Epithelial cell of esophagus (primary cell): Measurements from ENCODE around the gene RAPGEF6.

Experiments used
- DNase-seq: peaks from one replicate; pipeline ENCODE4 v3.0.0; 2010; ENCODE audit warnings: low read depth
- H3K4me3 ChIP-seq: 2 replicates; pipeline ENCODE4 v1.5.1; 2011; ENCODE audit warnings: mild to moderate bottlenecking, low read length, control low read depth
- TF ChIP-seq, protein P1 (sequence below): IDR thresholded peaks from 2 replicates; pipeline ENCODE4 v1.5.1; 2011; ENCODE audit warnings: low read depth, mild to moderate bottlenecking, low read length, control low read depth, inconsistent platforms; ENCODE audit not compliant: insufficient read depth; ENCODE audit errors: missing control alignments

RAPGEF6 gene

DNA sequence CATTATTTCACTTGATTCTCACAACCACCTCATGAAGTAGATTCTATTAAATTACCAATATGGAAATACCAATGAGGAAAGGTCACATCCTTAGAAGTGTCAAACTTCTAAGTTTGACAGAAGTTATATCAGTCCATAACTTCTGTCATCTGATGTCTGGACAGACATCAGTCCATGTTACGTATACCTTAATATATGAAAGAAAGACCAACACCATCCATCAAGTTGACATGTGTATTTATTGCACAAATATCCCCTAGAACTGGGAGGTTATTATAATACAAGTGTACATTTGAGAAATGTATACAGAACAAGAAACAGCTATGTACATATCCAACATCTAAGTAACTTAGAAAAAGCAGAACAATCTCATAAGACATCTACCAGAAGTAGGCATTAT lies 6.5 kb upstream of the RAPGEF6 start:
- TF ChIP-seq, protein P1, sequence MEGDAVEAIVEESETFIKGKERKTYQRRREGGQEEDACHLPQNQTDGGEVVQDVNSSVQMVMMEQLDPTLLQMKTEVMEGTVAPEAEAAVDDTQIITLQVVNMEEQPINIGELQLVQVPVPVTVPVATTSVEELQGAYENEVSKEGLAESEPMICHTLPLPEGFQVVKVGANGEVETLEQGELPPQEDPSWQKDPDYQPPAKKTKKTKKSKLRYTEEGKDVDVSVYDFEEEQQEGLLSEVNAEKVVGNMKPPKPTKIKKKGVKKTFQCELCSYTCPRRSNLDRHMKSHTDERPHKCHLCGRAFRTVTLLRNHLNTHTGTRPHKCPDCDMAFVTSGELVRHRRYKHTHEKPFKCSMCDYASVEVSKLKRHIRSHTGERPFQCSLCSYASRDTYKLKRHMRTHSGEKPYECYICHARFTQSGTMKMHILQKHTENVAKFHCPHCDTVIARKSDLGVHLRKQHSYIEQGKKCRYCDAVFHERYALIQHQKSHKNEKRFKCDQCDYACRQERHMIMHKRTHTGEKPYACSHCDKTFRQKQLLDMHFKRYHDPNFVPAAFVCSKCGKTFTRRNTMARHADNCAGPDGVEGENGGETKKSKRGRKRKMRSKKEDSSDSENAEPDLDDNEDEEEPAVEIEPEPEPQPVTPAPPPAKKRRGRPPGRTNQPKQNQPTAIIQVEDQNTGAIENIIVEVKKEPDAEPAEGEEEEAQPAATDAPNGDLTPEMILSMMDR: no peak
- no peak overlapping the region for H3K4me3 ChIP-seq
- DNase-seq: no peak

GRCh38 chr5:131640043-131640856 lies 5.2 kb upstream of the RAPGEF6 start:
- H3K4me3 ChIP-seq: no peak overlapping the region
- TF ChIP-seq, protein P1: no peak
- peak; percentile 78 for DNase-seq

GRCh38 chr5:131639148-131639547 lies 4.1 kb upstream of the RAPGEF6 start:
- TF ChIP-seq, protein P1: no peak
- no peak overlapping the region for H3K4me3 ChIP-seq
- no peak for DNase-seq

DNA sequence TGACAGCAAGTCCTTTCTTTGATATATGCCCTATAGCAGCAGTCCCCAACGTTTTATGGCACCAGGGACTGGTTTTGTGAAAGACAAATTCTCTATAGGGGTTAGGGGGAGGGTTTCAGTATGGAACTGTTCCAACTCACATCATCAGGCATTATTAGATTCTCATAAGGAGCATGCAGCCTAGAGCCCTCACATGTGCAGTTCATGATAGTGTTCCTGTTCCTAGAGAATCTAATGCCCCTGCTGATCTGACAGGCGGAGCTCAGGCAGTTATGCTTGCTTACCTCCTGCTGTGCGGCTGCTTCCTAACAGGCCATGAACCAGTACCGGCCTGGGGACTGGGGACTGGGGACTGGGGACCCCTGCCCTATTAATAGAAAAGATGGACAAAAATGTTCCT lies 2.7 kb upstream of the RAPGEF6 start:
- TF ChIP-seq, protein P1: no peak
- no peak for DNase-seq
- H3K4me3 ChIP-seq: no peak overlapping the region

DNA sequence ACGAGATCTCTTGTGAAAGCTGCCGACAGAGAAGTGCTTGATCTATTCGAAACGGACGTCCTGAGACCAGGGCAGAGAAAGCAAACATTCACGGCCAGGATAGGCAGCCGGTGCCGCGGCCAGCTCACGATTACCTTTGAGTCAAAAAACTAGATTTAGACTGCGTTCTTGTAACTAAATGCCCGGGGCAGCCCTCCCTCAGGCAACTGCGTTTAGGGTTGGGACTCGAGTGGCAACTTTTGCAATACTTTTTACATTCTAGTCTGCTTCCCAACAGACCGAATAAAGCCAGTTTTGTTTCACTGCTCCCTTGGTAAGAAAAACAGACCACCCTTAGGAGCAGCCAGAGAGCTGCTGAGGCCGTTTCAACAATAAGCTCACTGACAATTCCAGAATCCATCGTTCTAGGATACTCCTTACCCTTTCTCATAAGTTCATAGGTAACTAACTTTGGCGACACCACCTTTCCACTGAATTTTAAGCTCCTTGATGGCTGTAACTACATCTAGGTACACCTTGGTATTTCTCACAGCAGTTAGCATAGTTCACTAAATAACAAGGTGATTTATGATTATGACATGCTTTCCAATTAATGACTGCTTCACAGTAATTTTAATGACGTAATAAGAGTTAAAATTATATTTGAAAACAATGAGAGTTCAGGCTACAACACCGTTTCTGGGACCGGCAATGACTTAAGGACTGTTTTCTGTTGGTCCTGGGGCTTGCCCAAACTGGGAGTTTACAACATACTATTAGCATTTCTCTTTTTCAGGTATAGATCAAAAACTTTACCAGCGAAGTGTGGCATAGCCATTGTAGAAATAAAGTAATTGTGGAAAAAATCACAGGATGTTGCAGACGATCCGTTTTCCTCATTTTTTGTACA lies 899 bp upstream of the RAPGEF6 start:
- TF ChIP-seq, protein P1: no peak
- peak; percentile 14 for DNase-seq
- peak overlapping the region; percentile 92 for H3K4me3 ChIP-seq

DNA sequence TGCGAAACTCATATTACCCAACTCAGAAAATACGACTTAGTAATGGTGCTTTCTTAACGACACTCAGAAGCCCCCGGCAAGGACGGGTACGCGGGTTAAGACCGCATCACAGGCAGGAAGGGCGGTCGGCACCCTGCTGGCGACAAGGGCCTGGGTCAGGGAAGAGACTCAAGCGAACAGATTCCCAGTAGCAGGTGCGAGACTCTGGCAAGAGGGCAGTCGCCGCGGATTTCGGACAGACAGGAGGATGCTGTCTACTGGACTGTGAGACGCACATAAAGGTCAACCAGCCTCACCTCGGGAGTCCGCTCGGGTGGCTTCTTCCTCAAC lies 398 bp downstream of the RAPGEF6 start:
- DNase-seq: peak; percentile 56
- TF ChIP-seq, protein P1: peak; percentile 27

More for the DNA sequence above, 398 bp downstream of the RAPGEF6 start:
- H3K4me3 ChIP-seq: peak overlapping the region; percentile 92
